Muscle of leg (tissue), 11 donors: ENCODE data around the gene ARHGAP44. TPM values are rescaled to one million over a fixed set of nuclear protein-coding genes. Genes with fewer than 3 reads are reported as not detected.

Experiments used
- DNase-seq: peaks from one replicate; pipeline ENCODE4 v3.0.0; 2013
- H3K27ac ChIP-seq: one replicate; pipeline ENCODE4 v1.5.1; 2013; ENCODE audit warnings: mild to moderate bottlenecking, low read length, control low read depth
- H3K27me3 ChIP-seq: one replicate; pipeline ENCODE4 v1.6.1; 2013; ENCODE audit warnings: low read length; ENCODE audit not compliant: control insufficient read depth, insufficient read depth
- H3K36me3 ChIP-seq: one replicate; pipeline ENCODE4 v1.6.1; 2013; ENCODE audit warnings: low read length; ENCODE audit not compliant: control insufficient read depth, insufficient read depth
- H3K4me1 ChIP-seq: one replicate; pipeline ENCODE4 v1.6.1; 2013; ENCODE audit warnings: low read length; ENCODE audit not compliant: control insufficient read depth, insufficient read depth
- H3K4me3 ChIP-seq: one replicate; pipeline ENCODE4 v1.5.1; 2013; ENCODE audit warnings: low read length, control low read depth
- H3K9me3 ChIP-seq: replicated peaks from 2 replicates; pipeline ENCODE4 v1.6.1; 2013; ENCODE audit warnings: low read depth, low read length; ENCODE audit not compliant: control insufficient read depth
- WGBS: methylation state at CpG from one replicate; pipeline ENCODE4 v1.1.5; 2013; ENCODE audit warnings: missing lambda C conversion rate; ENCODE audit not compliant: insufficient coverage; 5-methylcytosine and 5-hydroxymethylcytosine counted together
- polyA plus RNA-seq, 8 donors: library from polyadenylated mRNA; unstranded; fragments of 120-200 nt; gene quantifications; one replicate each; pipeline versions ENCODE4 v1.2.1 to v1.2.3, GENCODE V29; 2013; ENCODE audit warnings: inconsistent platforms in 1 of 8, low replicate concordance in 1 of 8; ENCODE audit not compliant: insufficient read length in 8 of 8, insufficient read depth in 1 of 8
- total RNA-seq: library from RNA; stranded (reverse); fragments of 120-200 nt; gene quantifications from one replicate; pipeline ENCODE4 v1.2.4, GENCODE V29; 2013

Gene ARHGAP44
- total and polyA plus RNA-seq, 9 donors = 3.0 to 5.5 (median 4.5) TPM

- WGBS = 95% methylated on average over 19 of the region's 19 CpGs
- no peaks in the 10 kb centered on the region for H3K27me3 ChIP-seq
- DNase-seq = no peak
- no peaks in the 10 kb centered on the region for H3K9me3 ChIP-seq
- no peak overlapping the region for H3K27ac ChIP-seq
- H3K4me1 ChIP-seq = no peaks in the 10 kb centered on the region
- H3K4me3 ChIP-seq = no peak overlapping the region
- peaks cover 93% of the 10 kb centered on the region for H3K36me3 ChIP-seq
These were observed 206.6 kb downstream of the ARHGAP44 start for GRCh38 chr17:12995896-12996295.

- 95% methylated on average over 9 of the region's 10 CpGs for WGBS
- Histone ChIP-seq H3K27me3 (no peaks in the 10 kb centered on the region), H3K36me3 (peaks cover 92% of the 10 kb centered on the region), H3K4me3 (no peak overlapping the region), H3K27ac (no peak overlapping the region), H3K9me3 (no peaks in the 10 kb centered on the region), H3K4me1 (no peaks in the 10 kb centered on the region)
- no peak for DNase-seq
These were observed 207.1 kb downstream of the ARHGAP44 start for GRCh38 chr17:12996357-12996756.

GRCh38 chr17:12996941-12997340 is 207.6 kb downstream of the ARHGAP44 start:
- H3K4me3 ChIP-seq = no peak overlapping the region
- H3K36me3 ChIP-seq = peaks cover 90% of the 10 kb centered on the region

GRCh38 chr17:12998461-12998860 is 209.2 kb downstream of the ARHGAP44 start:
- no peak overlapping the region for H3K4me3 ChIP-seq
- H3K27ac ChIP-seq = no peak overlapping the region
- H3K27me3 ChIP-seq = no peaks in the 10 kb centered on the region
- H3K9me3 ChIP-seq = no peaks in the 10 kb centered on the region
- WGBS = 89% methylated on average over 8 of the region's 8 CpGs
- H3K36me3 ChIP-seq = peaks cover 90% of the 10 kb centered on the region
- no peak for DNase-seq
- H3K4me1 ChIP-seq = no peaks in the 10 kb centered on the region

More at GRCh38 chr17:12996941-12997340, 207.6 kb downstream of the ARHGAP44 start:
- no peaks in the 10 kb centered on the region for H3K4me1 ChIP-seq
- DNase-seq = no peak
- H3K27me3 ChIP-seq = no peaks in the 10 kb centered on the region
- WGBS = 91% methylated on average over 5 of the region's 5 CpGs
- H3K27ac ChIP-seq = no peak overlapping the region
- no peaks in the 10 kb centered on the region for H3K9me3 ChIP-seq

- DNase-seq = no peak
- H3K27ac ChIP-seq = no peak overlapping the region
- H3K36me3 ChIP-seq = peaks cover 87% of the 10 kb centered on the region
- WGBS = 96% methylated on average over 3 of the region's 5 CpGs
- no peaks in the 10 kb centered on the region for H3K4me1 ChIP-seq
- no peak overlapping the region for H3K4me3 ChIP-seq
- no peaks in the 10 kb centered on the region for H3K27me3 ChIP-seq
- no peaks in the 10 kb centered on the region for H3K9me3 ChIP-seq
These were observed 209.6 kb downstream of the ARHGAP44 start for GRCh38 chr17:12998874-12999273.

- no peak overlapping the region for H3K4me3 ChIP-seq
- H3K36me3 ChIP-seq = peaks cover 85% of the 10 kb centered on the region
- no peak overlapping the region for H3K27ac ChIP-seq
- no peaks in the 10 kb centered on the region for H3K4me1 ChIP-seq
- no peak for DNase-seq
- no peaks in the 10 kb centered on the region for H3K9me3 ChIP-seq
- H3K27me3 ChIP-seq = no peaks in the 10 kb centered on the region
- WGBS = 82% methylated on average over 8 of the region's 8 CpGs
These were observed 211.3 kb downstream of the ARHGAP44 start for GRCh38 chr17:13000561-13000960.

- DNase-seq = no peak
- H3K27ac ChIP-seq = no peak overlapping the region
- 81% methylated on average over 10 of the region's 15 CpGs for WGBS
These were observed 212.8 kb downstream of the ARHGAP44 start for GRCh38 chr17:13001991-13002615.

GRCh38 chr17:13002761-13003453 is 213.6 kb downstream of the ARHGAP44 start:
- Histone ChIP-seq H3K9me3 (no peaks in the 10 kb centered on the region), H3K27ac (no peak overlapping the region), H3K36me3 (peaks cover 72% of the 10 kb centered on the region), H3K27me3 (no peaks in the 10 kb centered on the region), H3K4me1 (no peaks in the 10 kb centered on the region), H3K4me3 (no peak overlapping the region)
- DNase-seq = peak; percentile 88
- WGBS = 30% methylated on average over 4 of the region's 15 CpGs

More at GRCh38 chr17:13001991-13002615, 212.8 kb downstream of the ARHGAP44 start:
- H3K27me3 ChIP-seq = no peaks in the 10 kb centered on the region
- H3K4me1 ChIP-seq = no peaks in the 10 kb centered on the region
- peaks cover 74% of the 10 kb centered on the region for H3K36me3 ChIP-seq
- no peaks in the 10 kb centered on the region for H3K9me3 ChIP-seq
- H3K4me3 ChIP-seq = no peak overlapping the region

GRCh38 chr17:13003454-13003851 is 214.2 kb downstream of the ARHGAP44 start:
- H3K27me3 ChIP-seq = no peaks in the 10 kb centered on the region
- H3K4me3 ChIP-seq = no peak overlapping the region
- H3K4me1 ChIP-seq = no peaks in the 10 kb centered on the region
- no peaks in the 10 kb centered on the region for H3K9me3 ChIP-seq
- peaks cover 72% of the 10 kb centered on the region for H3K36me3 ChIP-seq
- no peak overlapping the region for H3K27ac ChIP-seq
- DNase-seq = no peak
- WGBS = 74% methylated on average over 9 of the region's 9 CpGs

GRCh38 chr17:13003927-13004326 is 214.6 kb downstream of the ARHGAP44 start:
- no peak for DNase-seq
- Histone ChIP-seq H3K36me3 (peaks cover 71% of the 10 kb centered on the region), H3K9me3 (no peaks in the 10 kb centered on the region), H3K4me3 (no peak overlapping the region), H3K27me3 (no peaks in the 10 kb centered on the region), H3K4me1 (no peaks in the 10 kb centered on the region), H3K27ac (no peak overlapping the region)
- WGBS = 89% methylated on average over 2 of the region's 6 CpGs
